Brain microvascular endothelial cell (primary cell): Measurements from ENCODE around the gene DUSP28.

Source experiments
- DNase-seq: peaks from one replicate; pipeline ENCODE4 v3.0.0-alpha.2; 2020
- H3K27ac ChIP-seq: fragments of 250-450 bp; sonication (Bioruptor Pico); 2 replicates; pipeline ENCODE4 v1.5.1; 2020; ENCODE audit warnings: mild to moderate bottlenecking, moderate library complexity
- H3K27me3 ChIP-seq: fragments of 250-450 bp; sonication (Bioruptor Pico); replicated peaks from 2 replicates; pipeline ENCODE4 v1.5.1; 2020; ENCODE audit warnings: mild to moderate bottlenecking
- H3K36me3 ChIP-seq: fragments of 250-450 bp; sonication (Bioruptor Pico); replicated peaks from 2 replicates; pipeline ENCODE4 v1.5.1; 2020; ENCODE audit warnings: mild to moderate bottlenecking
- H3K4me3 ChIP-seq: 2 replicates; pipeline ENCODE4 v1.5.1; 2011; ENCODE audit warnings: low read depth, mild to moderate bottlenecking, control low read depth, low read length, moderate library complexity
- in situ Hi-C: cut with HindIII; loops from 2 replicates; pipeline ENCODE4 v1.10.0; 2017; ENCODE audit warnings: low sequenced_read_pairs, low pct_ligation_motif_present
- TF ChIP-seq, protein P1 (sequence below): IDR thresholded peaks from 2 replicates; pipeline ENCODE4 v1.5.1; 2011; ENCODE audit warnings: low read depth, mild to moderate bottlenecking, moderate library complexity, low read length, control low read depth, inconsistent platforms; ENCODE audit errors: missing control alignments

Gene DUSP28

DNA sequence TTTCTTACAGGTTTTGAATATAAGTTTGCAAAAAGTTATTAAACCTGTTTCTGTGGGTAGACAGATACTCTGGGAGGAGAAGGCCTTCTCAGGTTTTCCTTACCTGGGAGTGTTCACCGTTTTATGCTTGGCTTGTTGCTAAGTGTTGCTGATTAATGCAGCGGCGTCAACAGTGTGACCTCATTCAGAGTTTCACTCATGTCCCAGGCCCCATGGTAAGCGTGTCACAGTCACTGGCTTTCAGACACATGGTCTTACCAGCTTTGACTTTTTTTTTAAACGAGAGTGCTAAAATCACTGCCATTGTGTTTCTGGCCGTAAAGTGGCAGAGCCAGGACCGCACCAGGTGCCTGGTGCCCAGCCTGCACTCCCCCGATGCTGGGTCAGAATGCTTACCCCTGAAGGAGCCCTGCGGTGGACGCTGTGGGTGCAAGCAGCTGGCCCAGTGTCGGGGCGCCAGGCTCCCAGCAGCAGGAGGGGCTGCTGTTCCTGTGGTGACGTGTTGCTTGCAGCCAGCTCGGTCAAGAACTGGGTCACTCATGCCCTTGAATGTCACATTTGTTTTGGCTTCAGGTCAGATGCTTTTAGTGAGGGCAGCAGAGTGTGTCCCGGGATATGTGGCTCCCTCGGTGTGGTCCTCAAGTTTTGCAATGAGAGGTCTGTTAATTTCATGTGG, 29.8 kb downstream of the DUSP28 start:
- in situ Hi-C loops, result no loop called here
- TF ChIP-seq, protein P1, sequence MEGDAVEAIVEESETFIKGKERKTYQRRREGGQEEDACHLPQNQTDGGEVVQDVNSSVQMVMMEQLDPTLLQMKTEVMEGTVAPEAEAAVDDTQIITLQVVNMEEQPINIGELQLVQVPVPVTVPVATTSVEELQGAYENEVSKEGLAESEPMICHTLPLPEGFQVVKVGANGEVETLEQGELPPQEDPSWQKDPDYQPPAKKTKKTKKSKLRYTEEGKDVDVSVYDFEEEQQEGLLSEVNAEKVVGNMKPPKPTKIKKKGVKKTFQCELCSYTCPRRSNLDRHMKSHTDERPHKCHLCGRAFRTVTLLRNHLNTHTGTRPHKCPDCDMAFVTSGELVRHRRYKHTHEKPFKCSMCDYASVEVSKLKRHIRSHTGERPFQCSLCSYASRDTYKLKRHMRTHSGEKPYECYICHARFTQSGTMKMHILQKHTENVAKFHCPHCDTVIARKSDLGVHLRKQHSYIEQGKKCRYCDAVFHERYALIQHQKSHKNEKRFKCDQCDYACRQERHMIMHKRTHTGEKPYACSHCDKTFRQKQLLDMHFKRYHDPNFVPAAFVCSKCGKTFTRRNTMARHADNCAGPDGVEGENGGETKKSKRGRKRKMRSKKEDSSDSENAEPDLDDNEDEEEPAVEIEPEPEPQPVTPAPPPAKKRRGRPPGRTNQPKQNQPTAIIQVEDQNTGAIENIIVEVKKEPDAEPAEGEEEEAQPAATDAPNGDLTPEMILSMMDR, result no peak
- Histone ChIP-seq H3K4me3 (no peak overlapping the region), H3K27ac (no peak overlapping the region), H3K27me3 (no peaks in the 10 kb centered on the region), H3K36me3 (peaks cover 2% of the 10 kb centered on the region)
- no peak for DNase-seq

DNA sequence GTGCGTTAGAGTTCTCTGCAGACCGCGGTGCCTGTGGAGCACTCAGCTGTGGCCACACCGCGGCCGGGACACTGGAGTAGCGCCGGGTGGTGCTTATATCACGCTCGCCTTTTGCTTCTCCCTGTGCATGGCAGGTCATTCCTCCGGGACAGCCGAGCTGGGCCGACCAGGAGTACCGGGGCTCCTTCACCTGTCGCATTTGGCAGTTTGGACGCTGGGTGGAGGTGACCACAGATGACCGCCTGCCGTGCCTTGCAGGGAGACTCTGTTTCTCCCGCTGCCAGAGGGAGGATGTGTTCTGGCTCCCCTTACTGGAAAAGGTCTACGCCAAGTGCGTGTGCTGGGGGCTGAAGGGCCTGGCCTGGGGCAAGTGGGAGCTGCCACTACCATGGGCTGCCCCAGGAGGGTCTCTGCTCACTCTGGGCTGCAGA, 30.5 kb downstream of the DUSP28 start:
- in situ Hi-C loops, result no loop called here
- Histone ChIP-seq H3K4me3 (no peak overlapping the region), H3K27ac (no peak overlapping the region), H3K27me3 (no peaks in the 10 kb centered on the region), H3K36me3 (peaks cover 2% of the 10 kb centered on the region)
- no peak for DNase-seq
- TF ChIP-seq, protein P1, result no peak

DNA sequence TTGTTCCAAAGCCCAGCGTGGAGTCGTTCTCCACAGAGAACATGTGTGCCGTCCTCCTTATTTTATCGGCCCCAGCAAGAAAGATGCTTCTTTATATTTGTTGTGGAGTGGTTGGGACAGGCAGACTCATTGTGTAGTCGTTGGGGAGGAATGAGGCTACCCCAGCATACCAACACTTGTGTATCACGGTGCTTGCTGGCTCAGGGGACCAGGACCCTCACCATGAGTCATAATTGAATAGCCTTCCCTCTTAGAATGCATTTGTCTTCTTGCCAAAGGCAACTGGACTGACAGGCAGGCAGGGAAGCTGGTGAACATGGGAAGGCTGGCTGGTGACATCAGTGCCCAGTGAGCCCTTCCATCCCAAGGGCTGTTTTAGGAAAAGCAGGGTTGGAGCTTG, 31.1 kb downstream of the DUSP28 start:
- H3K27ac ChIP-seq, result no peak overlapping the region
- TF ChIP-seq, protein P1, result no peak
- no peaks in the 10 kb centered on the region for H3K27me3 ChIP-seq
- in situ Hi-C loops, result no loop called here
- DNase-seq, result no peak
- peaks cover 8% of the 10 kb centered on the region for H3K36me3 ChIP-seq
- no peak overlapping the region for H3K4me3 ChIP-seq

DNA sequence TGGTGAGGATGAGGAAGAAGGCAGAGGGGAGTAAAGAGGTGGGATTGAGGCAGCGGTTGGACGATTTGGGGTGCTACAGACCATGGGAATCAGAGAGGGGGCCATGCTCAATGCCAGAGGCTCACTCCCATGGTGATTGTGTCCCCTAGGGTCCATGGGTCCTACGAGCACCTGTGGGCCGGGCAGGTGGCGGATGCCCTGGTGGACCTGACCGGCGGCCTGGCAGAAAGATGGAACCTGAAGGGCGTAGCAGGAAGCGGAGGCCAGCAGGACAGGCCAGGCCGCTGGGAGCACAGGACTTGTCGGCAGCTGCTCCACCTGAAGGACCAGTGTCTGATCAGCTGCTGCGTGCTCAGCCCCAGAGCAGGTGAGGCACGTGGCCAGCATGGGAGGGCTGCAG, 31.6 kb downstream of the DUSP28 start:
- no peak overlapping the region for H3K27ac ChIP-seq
- H3K4me3 ChIP-seq, result no peak overlapping the region
- peaks cover 10% of the 10 kb centered on the region for H3K36me3 ChIP-seq
- TF ChIP-seq, protein P1, result no peak
- no peak for DNase-seq
- H3K27me3 ChIP-seq, result no peaks in the 10 kb centered on the region
- in situ Hi-C loops, result no loop called here

DNA sequence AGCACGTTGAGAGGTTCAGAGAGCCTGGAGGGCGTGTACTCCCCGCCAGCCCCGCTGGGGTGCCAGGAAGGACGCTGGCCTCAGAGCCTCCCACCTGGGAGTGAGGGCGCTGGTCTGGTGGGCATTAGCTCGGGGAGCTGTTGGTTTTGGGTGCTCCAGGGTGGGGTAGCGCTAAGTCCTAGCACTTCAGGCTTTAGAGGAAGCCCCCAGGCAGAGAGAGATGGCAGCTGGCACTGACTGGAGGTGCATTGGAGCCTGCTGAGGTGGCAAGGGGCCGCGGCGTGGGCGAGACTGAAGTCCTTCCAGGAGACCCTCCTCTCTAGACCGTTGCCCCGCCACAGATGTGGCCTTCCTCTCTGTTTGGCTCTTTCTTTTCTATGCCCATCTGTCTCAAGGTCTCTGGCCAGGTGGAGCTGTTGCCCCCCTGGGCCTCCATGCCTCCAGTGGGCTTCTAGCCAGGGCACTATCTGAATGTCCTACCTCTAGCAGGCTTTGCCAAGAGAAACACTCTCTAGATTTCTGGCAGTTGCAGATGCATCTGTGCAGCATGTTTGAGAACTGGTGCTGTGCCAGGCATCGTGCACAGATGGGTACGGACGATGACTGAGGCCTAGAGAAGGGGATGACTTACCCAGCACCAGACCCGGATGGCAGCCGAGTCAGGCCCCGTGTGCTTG, 33.0 kb downstream of the DUSP28 start:
- TF ChIP-seq, protein P1, result no peak
- no peaks in the 10 kb centered on the region for H3K27me3 ChIP-seq
- no peak overlapping the region for H3K4me3 ChIP-seq
- no peak overlapping the region for H3K27ac ChIP-seq
- DNase-seq, result no peak
- H3K36me3 ChIP-seq, result peaks cover 12% of the 10 kb centered on the region
- in situ Hi-C loops, result no loop called here
